ENCODE measurements around the gene SORCS1. TPM values are rescaled to one million over a fixed set of nuclear protein-coding genes. Genes with fewer than 3 reads are reported as not detected.

The SORCS1 gene
- total RNA-seq, 1 experiment from 2014 or later: 0.64 TPM

DNA sequence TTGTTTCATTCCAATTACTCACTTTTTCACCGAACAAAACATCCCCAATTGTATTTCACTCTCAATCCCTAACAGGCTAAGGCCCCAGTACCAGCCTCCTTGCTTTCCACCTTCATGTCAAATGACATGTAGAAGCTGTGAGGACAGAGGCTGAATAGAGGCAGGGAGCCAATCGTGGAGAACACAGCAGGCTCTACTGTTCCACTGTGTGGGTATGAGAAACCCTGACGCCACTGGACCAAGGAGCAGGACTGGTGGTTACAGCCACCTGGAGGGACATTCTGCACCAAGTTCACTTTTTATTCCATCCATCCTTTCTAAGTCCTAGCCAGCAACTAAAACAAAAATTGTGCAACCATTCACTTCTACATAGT lies 502.8 kb downstream of the SORCS1 start:
- no peak for DNase-seq (ENCODE audit: low spot score)

DNA sequence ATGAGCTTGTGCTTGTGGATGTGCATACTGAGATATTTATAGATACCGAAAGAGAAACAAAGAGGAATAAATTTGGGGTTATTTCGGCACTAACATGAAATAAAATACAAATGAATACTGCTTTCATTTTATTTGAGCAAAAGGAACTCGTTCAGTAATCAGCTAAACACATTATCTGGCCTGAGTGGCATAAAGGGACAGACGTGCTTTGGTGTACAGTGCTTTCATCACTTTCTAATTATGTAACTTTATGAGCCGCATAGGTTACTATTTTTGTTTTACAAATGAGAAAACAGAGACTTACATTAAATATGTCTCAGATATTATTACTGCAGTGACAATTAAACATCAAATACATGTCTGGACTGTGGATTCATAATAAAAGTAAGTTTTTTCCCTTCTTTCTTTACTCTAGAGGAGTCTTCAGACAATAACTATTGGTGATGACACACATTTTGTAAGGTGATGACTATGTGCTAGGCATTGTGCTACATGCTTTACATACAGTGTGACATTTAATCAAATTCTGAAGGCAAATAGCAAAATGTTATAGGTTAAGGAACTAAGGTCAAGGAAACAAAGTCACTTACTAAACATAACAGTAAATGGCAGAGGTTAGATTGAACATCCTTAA lies 503.3 kb downstream of the SORCS1 start:
- no peak for DNase-seq (ENCODE audit: low spot score)

DNA sequence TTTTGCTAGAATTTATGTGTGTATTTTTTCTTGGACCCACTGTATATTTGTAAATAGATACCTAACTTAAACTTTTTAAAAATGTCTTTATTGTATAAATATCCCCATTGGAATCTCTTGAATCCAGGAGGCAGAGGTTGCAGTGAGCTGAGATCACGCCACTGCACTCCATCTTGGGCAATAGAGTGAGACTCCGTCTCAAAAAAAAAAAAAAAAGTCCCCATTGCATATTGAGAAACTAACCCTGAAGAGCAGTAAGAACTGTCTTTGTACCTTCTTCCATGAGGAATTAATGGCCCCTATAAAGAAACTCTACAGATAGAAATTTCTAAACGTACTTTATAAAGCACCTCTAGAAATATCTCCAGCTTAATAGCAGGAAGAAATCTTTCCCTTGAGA lies 504.0 kb downstream of the SORCS1 start:
- DNase-seq (ENCODE audit: low spot score): no peak

DNA sequence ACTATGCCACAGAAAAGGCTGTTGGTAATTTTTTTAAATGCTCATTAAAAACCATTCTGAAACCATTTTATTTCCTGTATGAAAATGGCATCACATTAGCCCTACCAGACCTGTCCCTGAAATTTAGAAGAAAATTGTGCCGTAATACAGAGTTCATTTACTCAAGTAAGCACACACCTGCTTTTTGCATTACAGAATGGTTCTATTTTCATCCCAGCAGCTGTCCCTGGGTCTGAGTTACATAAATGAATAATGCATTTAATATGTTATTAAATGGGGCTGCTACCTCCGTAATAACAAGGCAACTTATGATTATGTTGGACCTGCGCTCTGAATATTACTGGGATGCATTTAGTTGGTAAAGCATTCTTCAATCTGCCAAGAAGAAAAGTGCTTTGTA lies 508.9 kb downstream of the SORCS1 start:
- DNase-seq (ENCODE audit: low spot score): no peak

DNA sequence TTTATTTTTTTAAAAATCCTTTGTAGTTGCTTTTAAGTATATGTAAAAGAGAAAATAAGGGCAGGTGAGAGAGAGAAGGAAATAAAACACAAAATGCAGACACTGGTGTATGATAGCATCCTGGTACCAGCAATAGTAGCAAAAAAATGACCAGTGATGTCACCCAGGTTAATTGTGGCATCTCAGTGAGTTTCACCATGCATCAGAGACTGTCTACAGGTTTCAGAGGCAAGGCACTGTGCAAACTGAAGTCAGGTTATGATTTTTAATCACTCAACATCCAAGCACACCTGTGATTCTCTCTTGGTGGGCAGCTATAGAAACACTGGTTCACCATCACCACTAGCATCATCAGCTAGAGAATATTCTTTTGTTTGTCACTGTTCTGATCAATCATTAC lies 509.3 kb downstream of the SORCS1 start:
- no peak for DNase-seq (ENCODE audit: low spot score)

DNA sequence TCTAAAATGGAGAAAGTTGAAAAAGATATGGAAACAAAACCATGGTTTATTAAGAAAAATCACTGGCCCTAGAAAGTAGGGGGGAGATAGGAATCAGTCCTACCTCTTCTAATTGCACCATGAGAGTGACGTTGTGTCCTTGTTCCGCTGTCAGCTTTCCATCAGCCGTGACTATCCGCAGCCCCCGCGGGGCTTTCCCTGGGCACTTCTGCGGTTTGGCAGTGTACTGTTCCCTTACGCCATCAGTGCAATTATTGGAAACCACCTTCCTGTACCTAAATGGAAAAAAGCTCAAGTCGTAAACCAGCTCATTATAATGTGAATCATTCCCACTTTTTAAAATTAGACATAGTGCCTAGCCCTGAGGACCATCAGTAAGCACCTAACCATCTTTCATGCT lies 512.2 kb downstream of the SORCS1 start:
- peak; percentile 64 for DNase-seq (ENCODE audit: low spot score)

DNA sequence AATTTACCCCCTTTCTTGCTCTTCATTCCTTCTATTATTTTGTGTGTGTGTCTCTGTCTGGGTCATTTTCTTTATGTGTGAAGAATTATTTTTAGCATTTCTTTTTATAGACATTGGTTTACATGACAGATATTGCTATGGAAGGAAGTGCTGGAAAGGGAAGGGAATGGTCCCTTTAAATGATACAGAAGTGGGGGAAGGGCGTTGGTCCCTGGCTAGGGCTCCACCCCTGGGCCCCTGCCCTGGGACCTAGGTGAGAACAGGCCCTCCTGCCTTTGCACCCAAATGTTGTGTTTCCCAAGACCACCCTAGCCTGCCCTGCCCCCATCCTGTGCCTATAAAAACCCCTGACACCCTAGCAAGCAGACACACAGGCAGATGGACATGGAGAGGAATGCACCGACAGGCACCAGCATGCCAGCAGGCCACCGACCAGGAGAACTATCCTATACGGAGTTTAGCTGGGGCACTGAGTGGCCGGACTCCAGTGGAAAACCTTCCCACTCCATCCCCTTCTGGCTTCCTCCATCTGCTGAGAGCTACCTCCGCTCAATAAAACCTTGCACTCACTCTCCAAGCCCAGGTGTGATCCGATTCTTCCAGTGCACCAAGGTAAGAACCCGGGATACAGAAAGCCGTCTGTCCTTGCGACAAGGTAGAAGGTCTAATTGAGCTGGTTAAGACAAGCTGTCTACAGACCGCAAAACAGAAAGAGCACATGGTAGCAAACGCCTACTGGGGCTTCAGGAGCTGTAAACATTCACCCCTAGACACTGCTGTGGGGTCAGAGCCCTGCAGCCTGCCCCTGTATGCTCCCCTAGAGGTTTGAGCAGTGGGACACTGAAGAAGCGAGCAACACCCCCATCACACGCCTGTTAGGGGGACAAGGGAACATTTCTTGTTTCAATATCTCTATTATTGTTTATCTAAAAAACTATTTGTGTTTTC lies 515.7 kb downstream of the SORCS1 start:
- no peak for DNase-seq (ENCODE audit: low spot score)

DNA sequence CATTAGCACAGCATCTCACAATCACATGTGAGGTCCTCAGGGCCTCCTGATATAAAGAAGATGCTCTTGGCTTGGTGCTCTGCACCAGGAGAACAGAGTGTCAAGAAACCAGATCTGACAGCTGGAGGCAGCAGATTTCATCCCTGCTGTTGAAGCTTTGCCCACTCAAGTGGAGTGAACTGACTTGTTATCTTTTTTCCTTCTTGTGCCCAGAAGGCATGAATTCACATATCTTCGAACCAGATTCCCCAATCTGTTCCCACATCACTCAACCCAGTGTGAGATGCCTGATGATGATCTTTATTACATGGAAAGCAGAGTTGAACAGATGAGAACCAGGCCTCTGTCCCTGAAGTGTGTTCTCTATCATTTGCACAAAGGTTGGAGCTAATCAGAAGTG lies 521.0 kb downstream of the SORCS1 start:
- DNase-seq (ENCODE audit: low spot score): no peak

DNA sequence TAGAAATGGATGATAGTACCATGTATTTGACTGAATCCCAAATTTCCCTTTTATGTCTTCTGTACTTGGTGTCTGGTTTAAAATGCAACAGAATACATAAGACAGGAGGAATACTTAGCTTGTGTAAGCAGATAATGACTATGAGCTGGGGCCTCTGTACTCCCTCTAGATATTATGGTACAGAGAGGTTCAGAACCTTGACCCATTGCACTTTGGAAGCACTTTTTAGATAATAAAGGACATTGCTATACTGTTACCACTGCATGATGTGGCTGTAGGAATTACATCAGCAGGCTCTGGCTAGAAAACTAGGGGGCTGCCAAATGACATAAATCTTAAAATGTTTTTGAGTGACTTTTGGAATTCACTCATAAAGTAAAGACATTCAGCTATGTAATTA lies 526.6 kb downstream of the SORCS1 start:
- DNase-seq (ENCODE audit: low spot score): no peak

DNA sequence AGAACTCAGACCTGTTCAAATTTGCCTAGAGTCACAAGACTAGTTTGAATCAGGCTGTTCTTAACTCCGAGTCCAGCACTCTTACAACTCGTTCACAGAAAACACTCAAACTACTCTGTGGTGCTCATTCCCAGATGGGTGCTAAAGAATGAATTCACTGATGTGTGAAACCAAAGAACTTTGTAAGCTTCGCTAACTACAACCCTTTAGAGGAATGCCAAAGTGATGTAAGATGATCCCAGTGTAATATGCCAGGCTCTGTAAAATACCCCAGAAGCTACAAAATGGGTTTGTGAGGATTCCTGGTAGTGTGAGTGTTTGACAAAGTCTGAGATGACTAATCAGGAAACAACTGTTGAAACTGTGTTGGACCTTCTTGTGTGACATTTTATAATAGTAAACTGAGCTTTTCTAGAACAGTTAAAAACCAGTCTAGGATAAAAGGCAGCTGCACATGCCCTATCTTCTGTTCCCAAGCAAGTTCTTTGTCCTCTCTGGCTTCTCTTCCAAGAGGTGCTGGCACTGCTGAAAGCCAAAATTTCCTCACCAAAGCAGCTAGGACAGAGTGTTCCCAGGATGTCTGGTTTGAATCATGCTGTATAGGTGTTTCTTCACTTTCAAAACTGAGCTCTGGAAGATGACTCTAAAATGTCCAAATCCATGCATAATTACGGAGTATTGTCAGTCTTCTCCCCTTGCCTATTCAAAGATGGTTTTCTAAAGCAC lies 527.6 kb downstream of the SORCS1 start:
- DNase-seq (ENCODE audit: low spot score): no peak

DNA sequence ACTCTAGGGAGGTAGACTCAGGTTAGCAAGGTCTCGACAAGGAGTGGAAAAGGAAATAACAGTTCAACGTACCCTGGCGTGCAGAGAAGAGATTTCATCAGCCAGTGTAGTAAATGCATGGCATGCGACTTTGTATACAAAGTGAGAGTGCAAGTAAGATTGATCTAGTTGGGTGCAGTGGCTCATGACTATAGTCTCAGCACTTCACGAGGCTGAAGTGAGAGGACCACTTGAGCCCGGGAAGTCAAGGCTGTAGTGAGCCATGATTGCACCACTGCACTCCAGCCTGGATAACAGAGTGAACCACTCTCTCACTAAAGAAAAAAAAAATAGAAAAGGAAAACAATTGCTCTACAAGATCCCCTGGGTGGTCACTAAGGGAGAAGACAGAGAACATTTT lies 528.6 kb downstream of the SORCS1 start:
- no peak for DNase-seq (ENCODE audit: low spot score)

DNA sequence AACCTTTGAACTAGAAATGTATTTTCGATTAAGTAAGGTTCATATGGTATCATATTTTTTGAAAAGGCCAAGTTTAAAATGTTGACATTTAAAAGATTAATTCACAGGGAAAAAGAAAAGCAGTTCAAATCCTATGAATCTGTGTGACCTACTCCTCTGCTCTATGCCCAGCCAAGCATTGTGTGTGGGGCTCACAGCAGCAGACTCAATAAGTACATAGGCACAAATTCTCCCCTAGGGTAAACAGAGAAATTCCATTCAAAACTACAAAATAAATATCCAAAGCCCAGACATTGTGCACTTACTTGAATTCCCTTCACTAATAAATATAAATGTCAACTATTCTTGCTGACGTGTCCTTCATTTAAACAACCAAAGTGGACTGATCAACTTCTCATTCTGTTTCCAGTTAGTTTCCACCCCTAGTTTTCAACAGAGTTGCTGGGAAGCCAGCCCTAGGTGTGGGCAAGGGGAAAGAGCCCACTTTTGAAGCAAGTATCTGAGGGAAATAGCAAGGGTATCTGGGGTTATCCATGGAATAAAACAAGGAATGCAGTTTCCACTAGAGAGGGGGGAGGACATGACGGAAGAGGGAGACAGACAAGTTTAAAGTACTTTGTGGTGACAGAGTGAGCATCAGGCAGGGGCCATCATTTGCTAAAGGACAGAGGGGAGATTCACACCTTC lies 533.3 kb downstream of the SORCS1 start:
- no peak for DNase-seq (ENCODE audit: low spot score)

DNA sequence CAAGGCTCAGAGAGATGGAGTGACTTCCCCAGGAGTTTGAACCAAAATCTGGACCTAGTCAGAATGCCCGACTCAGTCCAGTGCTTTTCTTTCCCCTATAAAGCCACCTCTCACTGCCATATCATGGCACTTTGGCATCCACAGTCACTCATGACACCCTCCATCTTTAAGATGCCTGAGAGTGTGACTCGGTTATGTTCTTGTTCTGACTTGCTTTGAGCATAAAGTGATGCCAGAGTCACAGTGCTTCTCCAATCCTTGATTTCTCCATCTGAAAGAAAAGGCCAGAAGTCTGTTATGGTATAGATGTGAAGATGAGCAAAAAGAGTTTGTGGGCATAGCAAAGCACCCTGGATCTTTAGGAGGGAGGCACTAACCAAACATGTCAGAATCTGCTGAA lies 538.1 kb downstream of the SORCS1 start:
- no peak for DNase-seq (ENCODE audit: low spot score)

DNA sequence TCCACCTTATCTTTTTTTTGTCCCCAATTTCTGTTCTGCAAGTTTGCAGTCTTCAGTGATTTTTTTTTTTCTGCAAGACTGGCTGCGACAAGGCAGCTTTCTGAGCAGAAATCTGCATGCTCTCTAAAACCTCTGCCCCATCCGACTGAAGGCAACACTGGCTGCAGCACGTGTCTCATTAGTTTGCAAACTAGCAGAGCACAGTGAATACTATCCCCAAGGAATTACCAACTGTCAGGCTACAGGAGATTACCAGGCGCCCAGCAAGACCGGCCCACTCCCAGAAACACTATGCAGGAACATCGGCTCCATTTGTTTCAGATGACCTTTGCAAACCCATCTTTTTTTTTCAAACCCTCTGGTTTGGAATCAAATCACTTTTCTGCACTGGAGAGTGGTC lies 538.8 kb downstream of the SORCS1 start:
- no peak for DNase-seq (ENCODE audit: low spot score)

DNA sequence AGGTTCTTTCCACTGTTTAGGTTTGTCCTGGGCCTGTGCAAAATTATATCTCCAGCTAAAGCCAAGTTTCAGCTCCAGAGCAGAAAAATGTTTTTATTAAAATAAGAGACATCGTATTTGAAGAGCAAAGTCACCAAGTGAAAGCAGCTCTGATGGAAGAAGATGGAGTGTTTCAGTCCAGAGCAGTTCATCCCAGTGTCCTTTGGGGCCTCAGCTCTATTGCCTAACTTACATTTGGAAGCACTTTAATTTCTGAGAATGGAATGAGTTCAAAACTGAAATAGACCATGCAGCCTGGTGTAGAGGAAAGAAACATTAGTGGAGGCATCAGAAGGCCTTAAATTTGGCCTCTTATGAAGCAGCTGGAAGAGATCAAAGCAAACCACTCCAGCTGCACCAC lies 545.2 kb downstream of the SORCS1 start:
- no peak for DNase-seq (ENCODE audit: low spot score)

DNA sequence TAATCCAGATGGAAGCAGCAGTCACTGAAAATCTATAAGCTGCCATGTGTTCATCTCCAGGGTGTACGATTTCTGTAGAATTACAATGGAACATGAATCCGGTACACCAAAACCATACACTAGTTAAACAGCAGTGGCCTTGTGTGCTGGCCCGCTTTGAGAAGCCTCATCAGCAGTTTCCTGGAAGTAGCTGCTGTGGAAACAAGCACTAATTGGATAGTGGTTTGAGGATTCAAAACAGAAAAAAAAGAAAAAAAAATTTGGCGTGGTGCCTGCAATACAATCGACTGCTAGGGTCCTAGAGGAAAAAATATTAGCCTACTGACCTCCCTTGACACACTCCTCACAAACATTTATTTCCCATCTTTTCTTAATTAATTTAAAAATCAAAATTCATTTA lies 545.9 kb downstream of the SORCS1 start:
- no peak for DNase-seq (ENCODE audit: low spot score)

DNA sequence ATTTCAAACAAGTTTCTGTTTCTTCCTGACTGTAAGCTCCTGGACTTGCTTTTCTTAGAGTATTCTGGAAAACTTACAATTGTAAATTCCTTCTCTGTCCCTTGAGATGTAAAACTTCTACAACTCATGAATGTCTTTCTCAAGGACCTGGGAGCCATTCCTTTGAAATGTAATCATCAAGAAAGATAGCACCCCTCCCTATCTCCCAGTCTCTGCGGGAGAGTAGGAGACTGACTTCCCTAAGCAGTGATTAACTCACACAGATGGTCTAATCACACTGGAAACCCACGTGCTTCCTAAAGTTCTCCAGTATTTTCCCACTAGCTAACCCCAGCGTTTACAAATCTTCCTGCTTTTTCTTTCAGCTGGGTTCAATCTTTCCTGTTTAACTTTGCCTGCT lies 549.4 kb downstream of the SORCS1 start:
- DNase-seq (ENCODE audit: low spot score): peak; percentile 76

DNA sequence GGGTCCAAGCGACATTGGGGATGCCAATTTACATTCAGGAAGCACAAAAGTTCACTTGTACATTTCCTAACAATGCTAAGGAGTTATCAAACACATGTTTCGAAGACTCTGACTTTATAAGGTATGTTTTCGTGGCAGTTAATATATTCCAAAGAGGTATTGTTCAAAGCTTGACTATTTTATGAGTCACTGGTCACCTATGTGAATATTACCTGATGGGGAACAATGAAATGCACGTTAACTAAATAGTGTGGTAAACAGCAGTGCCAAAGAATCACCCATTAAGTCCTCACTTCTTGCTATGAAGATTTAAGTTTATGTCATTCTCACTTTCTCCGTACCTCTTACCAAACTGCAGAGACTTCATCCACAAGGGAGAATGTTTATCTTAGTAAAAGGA lies 550.2 kb downstream of the SORCS1 start:
- DNase-seq (ENCODE audit: low spot score): no peak

DNA sequence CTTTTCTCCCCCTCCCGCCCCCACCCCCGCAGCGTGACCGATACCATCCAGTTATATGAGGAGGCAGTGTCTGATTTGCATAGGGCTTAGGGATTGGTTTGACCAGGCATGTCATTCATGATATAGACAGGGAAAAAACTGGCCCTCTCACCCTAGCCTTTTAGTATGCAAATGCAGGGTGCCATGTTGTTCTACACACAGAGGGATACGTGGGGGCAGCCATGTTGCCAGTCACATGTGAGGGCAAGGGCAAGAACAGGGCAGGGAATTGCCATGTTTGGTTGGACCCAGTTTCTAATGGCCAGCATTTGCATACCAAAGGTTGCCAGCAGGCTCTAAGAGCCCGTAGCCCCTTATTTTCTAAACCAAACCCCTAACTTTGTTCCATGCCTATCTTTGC lies 552.1 kb downstream of the SORCS1 start:
- DNase-seq (ENCODE audit: low spot score): no peak

DNA sequence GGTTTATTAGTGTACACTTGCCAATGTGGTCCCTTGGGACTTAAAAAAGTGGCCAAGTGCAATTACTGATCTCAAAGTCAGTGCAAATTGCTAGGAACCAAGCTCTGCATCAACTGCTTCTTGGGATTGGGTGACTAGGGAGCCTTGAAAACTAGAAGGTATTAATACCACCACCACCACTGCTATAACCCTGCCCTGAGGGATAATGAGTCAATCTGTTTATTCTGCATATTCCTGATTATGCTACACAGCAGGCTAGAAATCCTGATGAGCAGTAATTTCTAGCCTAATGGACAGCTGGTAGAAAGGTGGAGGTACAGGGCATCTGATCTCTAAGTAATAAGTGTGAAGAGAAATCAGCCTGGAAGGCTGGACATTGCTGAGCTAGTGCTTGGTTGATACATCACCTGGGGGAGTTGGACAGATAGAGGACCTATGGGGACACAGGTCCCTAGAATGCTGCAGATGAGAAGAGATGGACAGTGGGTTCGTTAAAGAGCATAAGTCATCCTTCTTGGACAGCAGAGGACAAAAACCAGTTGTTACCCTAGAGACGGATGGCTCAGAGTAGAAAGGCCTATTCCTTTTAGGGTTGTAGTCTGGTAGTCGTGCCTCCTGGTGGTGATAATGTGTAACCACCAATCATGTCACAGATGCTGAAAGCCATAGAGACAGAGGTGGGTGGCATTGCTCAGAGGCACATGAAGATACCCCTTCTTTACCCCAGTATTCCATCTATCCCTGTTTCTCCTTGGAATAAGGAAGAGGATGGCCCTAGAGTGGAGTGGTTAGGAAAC lies 554.8 kb downstream of the SORCS1 start:
- DNase-seq (ENCODE audit: low spot score): peak; percentile 5

DNA sequence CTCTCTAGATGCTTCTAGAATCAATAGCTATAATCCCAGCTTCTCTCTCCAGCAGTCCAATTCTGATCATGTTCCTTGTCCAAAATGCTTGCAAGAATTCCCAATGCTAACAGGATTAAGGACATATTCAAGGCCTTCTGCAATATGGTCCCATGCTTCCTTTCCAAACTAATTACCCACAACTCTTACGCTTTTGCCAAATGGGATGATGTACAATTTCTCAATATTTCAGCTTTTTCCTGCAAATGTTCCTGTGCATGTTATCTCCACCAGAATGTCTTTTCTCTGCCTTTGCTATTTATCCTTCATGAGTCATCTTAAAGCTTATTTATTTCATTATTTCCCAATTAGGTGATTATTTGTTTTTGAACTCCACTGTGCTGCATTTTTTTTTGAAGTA lies 556.4 kb downstream of the SORCS1 start:
- DNase-seq (ENCODE audit: low spot score): no peak

Data from A172 (cell line).